A172 (cell line): ENCODE measurements around the gene CLTC. TPM values are rescaled to one million over a fixed set of nuclear protein-coding genes. Genes with fewer than 3 reads are reported as not detected.
"Not testable (repeated sequence)": the region's sequence is repeated elsewhere in the genome, so short reads cannot be mapped to it uniquely, and the experiment has no call there.

Source experiments
- DNase-seq: peaks from one replicate; pipeline ENCODE4 v3.0.0-alpha.2; 2015; ENCODE audit warnings: low spot score
- total RNA-seq: library from RNA; depleted of rRNA; stranded (reverse); fragments of >200 nt; shearing (Covaris generic); gene quantifications from 2 replicates; pipeline ENCODE4 v1.2.3, GENCODE V29; 2014; rRNA removed

CLTC gene
- total RNA-seq = 362 and 373 TPM in 2 replicates

- DNase-seq = peak; percentile 94
These were observed at the start of gene CLTC for GRCh38 chr17:59619298-59620063. TSS of gene CLTC (plus strand) at chr17:59619895. CDS start at chr17:59620132, 237 bp downstream.

- peak; percentile 5 for DNase-seq
These were observed 47.3 kb upstream of the CLTC start for GRCh38 chr17:59572301-59572924.

- not testable (repeated sequence) for DNase-seq
These were observed 35.5 kb upstream of the CLTC start for GRCh38 chr17:59584168-59584567.

GRCh38 chr17:59600169-59600568 lies 19.5 kb upstream of the CLTC start:
- no peak for DNase-seq

GRCh38 chr17:59601130-59601529 lies 18.6 kb upstream of the CLTC start:
- no peak for DNase-seq

- no peak for DNase-seq
These were observed 12.6 kb upstream of the CLTC start for GRCh38 chr17:59607061-59607460.

GRCh38 chr17:59607817-59608403 lies 11.8 kb upstream of the CLTC start:
- no peak for DNase-seq

- DNase-seq = no peak
These were observed 8.2 kb upstream of the CLTC start for GRCh38 chr17:59611503-59611902.

- no peak for DNase-seq
These were observed 3.3 kb upstream of the CLTC start for GRCh38 chr17:59616253-59616920.

- DNase-seq = no peak
These were observed 2.5 kb upstream of the CLTC start for GRCh38 chr17:59617156-59617732.

GRCh38 chr17:59619035-59619297 lies 729 bp upstream of the CLTC start:
- DNase-seq = no peak

GRCh38 chr17:59620064-59620359 lies 317 bp downstream of the CLTC start:
- DNase-seq = no peak

GRCh38 chr17:59620518-59621259 lies 994 bp downstream of the CLTC start:
- peak; percentile 50 for DNase-seq

GRCh38 chr17:59621771-59622170 lies 2.1 kb downstream of the CLTC start:
- DNase-seq = no peak

- DNase-seq = no peak
These were observed 3.5 kb downstream of the CLTC start for GRCh38 chr17:59623151-59623550.

- no peak for DNase-seq
These were observed 7.1 kb downstream of the CLTC start for GRCh38 chr17:59626756-59627155.

GRCh38 chr17:59627274-59627673 lies 7.6 kb downstream of the CLTC start:
- no peak for DNase-seq

GRCh38 chr17:59627770-59628171 lies 8.1 kb downstream of the CLTC start:
- DNase-seq = no peak

- no peak for DNase-seq
These were observed 9.5 kb downstream of the CLTC start for GRCh38 chr17:59629174-59629573.

GRCh38 chr17:59631276-59631675 lies 11.6 kb downstream of the CLTC start:
- no peak for DNase-seq

GRCh38 chr17:59632398-59632797 lies 12.7 kb downstream of the CLTC start:
- DNase-seq = no peak
